HG03196 (cell line): ENCODE measurements around the gene CYP4F3.
"Not testable (repeated sequence)": the region's sequence is repeated elsewhere in the genome, so short reads cannot be mapped to it uniquely, and the experiment has no call there.

Source experiments
- ATAC-seq: cut with Tn5 transposase; IDR thresholded peaks from one replicate; pipeline ENCODE4 v1.9.1; 2021; ENCODE audit not compliant: unreplicated experiment

Gene CYP4F3

DNA sequence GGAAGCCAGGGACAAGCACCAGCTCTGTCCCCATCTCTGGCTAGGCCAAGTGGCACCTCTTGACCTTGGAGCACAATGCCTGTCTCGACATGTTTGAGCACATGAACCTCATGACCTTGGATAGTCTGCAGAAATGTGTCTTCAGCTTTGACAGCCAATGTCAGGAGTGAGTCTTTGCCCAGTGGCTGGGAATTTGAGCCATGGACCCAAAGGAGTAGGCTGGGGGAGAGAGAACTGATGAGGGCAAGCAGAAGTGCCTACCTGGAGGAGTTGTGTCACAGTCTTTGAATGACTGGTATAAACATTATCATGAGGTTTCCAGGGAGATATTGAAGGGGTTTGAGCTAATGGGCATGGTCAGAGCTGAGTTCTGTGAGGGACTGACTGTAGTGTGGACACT lies 25.5 kb downstream of the CYP4F3 start:
- no peak for ATAC-seq

GRCh38 chr19:15666883-15667282 lies 26.2 kb downstream of the CYP4F3 start:
- no peak for ATAC-seq

DNA sequence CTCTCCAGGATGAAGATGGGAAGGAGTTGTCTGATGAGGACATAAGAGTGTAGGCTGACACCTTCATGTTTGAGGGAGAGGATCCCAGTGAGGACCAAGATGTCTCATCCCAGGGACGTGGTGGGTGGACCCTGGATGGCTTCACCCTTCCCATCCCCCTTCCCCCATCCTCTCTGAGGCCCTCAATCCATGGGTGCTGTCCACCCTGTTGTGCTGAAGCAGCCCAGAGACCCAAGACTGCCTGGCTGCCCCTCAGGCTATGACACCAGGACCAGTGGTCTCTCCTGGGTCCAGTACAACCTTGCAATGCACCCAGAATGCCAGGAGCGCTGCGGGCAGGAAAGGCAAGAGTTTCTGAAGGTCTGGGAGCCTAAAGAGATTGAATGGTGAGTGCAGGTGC lies 28.7 kb downstream of the CYP4F3 start:
- ATAC-seq = no peak

GRCh38 chr19:15669891-15670290 lies 29.2 kb downstream of the CYP4F3 start:
- ATAC-seq = no peak

- ATAC-seq = no peak
Measured at GRCh38 chr19:15671237-15671821, 30.6 kb downstream of the CYP4F3 start.

GRCh38 chr19:15671891-15672579 lies 31.3 kb downstream of the CYP4F3 start:
- ATAC-seq = no peak

DNA sequence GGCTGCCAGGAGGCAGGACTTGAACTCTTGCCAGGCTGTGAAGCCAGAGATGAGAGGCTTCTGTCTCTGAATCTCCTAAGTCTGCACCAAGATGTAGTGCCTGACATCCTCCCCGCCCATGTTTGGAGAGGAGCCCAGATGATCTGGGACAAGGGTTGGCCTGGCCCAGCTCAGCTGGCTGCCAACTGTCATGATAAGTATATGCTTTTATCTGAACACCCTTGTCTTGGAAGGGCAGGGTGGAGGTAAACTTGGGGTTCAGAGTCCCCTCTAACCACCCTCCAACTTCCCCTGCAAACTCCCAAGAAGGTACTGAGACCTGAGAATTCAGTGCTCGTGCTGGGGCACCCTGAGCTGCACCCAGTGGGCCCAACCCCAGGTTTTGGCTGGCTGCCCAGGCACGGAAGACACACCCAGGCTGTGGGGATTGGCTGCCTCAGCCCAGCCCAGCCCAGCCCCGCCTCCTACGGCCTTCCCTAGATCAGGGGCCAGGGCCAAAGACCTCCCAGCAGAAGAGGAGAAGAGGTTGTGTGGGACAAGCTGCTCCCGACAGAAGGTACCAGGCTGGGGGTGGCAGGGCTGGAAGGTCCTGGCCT lies 32.0 kb downstream of the CYP4F3 start, which contains the start of gene CYP4F12:
Gene CYP4F12, plus strand, starts transcription at position 508 of the 596 bp plus-strand sequence. CDS start 443 bp downstream, outside the sequence.
- ATAC-seq = no peak

DNA sequence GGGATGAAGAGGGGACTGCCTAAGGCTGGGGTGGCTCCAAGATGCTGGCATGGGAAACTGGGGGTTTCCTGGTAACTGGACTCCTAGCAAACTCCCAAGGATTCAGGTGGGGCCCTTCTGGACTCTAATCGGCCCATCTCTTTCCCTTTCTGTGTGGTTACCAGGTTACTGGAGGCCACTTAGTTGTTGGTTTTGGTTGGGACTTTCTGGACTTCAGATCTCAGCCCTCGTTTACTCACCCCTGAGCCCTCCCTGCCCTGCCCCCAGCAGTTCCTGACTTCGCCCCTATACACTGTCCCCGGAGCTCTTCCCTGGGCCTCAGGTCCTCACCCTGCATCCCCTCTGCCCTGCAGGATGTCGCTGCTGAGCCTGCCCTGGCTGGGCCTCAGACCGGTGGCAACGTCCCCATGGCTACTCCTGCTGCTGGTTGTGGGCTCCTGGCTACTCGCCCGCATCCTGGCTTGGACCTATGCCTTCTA lies 32.5 kb downstream of the CYP4F3 start:
- no peak for ATAC-seq

DNA sequence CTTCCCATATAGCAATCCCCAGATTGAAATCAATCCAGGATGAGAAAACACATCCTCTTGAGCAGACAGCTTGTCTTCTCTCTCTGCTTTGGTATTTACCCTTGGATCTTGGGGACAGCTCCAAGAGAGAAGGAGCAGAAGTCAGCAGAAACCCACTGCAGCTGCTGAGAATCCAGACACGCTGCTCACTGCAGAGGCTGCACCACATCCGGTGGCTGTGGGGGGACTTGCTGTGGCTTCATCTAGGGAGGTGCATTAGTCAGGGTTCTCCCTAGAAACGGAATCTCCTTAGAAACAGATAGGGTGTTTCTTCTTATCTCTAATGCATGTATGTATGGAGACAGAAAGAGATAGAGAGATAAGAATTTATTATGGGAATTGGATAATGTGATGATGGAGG lies 34.9 kb downstream of the CYP4F3 start:
- ATAC-seq = no peak

DNA sequence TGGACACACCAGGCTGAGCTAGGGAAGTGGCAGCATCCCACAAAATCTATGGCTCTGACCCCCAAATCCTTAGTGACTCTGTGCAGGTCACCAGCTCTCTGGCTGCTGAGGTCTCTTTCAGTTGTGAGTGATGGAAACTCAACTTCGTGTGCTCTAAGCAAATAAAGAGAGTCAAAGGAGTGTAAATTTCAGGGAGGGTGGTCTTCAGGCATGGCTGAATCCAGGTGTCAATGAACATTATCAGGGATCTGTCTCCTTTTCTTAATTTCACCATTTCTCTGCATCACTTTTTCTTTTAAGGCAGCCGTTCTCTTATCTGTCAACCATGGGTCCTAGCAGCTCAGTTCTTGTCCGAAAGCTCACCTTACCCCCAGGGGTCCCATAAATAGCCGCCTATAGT lies 38.4 kb downstream of the CYP4F3 start:
- ATAC-seq = no peak

DNA sequence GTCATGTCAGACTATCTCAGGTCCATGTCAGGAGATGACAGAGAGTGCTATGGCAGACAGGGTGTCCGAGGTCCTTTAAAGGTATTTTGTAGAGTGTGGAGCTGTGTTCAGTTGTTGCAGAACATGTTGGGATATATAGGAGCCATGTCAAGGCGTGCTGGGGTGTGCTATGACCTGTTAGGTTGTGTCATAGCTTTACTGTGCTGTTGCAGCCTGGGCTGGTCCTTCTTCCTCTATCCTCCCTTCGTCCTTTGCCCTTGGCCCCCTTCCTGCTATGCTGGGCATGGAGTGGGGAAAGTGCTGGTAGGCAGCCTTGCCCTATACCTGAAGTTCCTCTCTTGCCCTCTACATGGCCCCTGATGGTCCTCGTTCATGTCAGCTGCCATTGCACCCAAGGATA lies 39.2 kb downstream of the CYP4F3 start:
- ATAC-seq = not testable (repeated sequence)

DNA sequence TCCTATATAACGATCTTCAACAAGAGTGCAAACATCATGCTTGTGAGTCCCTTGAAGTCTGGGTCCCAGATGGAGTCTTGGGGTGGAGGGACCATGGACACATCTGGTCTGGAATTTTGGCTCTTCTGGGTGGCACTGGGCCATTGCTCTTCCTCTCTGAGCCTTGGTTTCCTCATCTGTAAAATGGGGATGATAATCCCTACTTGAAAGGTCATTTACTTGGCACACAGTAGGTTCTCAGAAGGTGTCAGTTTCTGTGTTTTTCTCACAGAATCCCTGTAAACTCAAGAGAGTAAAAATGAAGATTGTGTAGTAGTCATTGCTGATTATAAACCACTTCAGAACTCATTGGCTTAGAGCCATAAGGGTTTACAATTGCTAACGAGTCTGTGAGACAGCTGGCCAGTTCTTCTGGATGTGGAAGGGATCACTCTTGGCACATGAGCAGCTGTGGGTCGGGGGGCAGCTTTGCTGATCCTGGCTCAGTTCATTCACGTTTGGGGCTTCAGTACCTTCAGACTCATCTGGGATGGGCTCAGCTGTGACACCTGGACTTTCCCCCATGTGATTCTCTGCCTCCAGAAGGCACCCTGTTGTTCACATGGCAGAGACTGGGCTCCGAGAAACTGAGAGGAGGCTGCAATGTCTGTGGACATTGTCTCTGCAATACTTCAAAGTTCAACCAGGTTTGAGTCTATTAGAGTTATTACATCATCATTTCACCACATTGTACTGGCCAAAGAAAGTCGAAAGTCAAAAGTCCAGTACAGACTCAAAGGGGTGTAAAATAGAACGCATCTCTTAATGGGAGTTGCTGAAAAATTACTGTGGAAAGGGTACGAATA lies 40.0 kb downstream of the CYP4F3 start:
- no peak for ATAC-seq

GRCh38 chr19:15683411-15683810 lies 42.7 kb downstream of the CYP4F3 start:
- ATAC-seq = no peak

DNA sequence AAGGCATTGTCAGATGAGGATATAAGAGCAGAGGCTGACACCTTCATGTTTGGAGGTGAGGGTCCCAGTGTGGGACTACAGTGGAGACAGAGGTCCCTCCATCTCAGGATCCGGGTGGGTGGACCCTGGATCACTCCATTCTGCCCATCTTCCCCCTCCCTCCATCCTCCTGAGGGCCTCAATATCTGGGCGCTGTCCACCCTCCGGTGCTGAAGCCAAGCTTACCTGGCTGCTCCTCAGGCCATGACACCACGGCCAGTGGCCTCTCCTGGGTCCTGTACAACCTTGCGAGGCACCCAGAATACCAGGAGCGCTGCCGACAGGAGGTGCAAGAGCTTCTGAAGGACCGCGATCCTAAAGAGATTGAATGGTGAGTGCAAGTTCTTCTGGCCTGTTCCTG lies 44.1 kb downstream of the CYP4F3 start:
- ATAC-seq = no peak

DNA sequence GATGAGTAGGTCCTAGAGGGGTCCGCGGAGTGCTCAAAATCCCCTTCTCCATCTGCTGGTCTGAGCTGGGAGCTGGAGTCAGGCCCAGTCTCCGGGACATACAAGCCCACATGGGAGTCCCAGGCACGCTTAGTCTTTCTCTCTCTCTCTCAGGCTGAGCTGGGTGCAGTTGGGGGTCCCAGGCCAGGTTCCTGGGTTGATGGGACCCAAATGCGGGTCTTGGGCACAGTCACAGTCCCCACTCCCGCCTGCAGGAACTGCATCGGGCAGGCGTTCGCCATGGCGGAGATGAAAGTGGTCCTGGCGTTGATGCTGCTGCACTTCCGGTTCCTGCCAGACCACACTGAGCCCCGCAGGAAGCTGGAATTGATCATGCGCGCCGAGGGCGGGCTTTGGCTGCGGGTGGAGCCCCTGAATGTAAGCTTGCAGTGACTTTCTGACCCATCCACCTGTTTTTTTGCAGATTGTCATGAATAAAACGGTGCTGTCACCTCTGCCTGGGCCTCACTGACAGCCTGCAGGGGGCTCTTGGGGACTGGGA lies 56.0 kb downstream of the CYP4F3 start:
- ATAC-seq = no peak

- no peak for ATAC-seq
Measured at GRCh38 chr19:15701757-15702533, 61.2 kb downstream of the CYP4F3 start.

DNA sequence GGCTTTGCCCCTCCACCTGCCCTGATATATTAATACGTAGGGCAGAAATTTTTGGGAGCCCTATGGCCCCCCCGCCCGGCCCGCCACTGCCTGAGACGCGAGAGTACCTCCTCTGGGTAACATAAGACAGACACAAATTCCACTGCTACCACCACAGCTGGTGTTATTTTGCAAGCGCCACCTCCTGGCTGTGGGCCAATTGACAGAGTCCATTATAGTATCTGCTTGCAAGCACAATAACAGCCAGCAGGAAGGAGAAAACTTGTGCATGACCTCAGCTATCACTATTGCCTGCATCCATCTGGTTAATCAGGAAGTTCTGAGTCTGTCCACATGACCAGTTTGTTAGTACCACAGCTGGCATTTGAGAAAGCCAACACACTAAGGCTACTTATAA lies 61.8 kb downstream of the CYP4F3 start:
- no peak for ATAC-seq
